GM21526 (cell line): ENCODE measurements around the gene CAMTA1.
A peak's percentile ranks its signal among the peaks of the same experiment; 100 is the strongest.
"Not testable (repeated sequence)": the region's sequence is repeated elsewhere in the genome, so short reads cannot be mapped to it uniquely, and the experiment has no call there.

Source experiments
- ATAC-seq: cut with Tn5 transposase; IDR thresholded peaks from one replicate; pipeline ENCODE4 v1.9.1; 2021; ENCODE audit warnings: moderate library complexity; ENCODE audit not compliant: unreplicated experiment, low FRiP score

Gene CAMTA1

DNA sequence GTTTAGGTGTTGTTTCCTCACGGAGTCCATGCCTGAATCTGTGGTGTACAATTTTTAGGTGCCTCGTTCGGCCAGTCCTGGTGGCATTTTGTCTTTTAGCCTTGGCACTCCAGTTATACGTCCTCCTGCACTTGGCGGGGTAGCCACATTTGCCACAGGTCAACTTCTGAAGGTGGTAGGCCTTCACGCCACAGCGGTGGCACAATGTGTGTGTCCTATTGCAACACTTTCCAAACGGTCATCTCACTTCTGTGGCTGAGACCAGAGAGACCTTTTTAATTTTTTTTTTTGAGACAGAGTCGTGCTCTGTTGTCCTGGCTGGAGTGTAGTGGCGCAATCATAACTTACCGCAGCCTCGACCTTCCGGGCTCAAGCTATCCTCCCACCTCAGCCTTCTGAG is 49.1 kb downstream of the CAMTA1 start:
- no peak for ATAC-seq

DNA sequence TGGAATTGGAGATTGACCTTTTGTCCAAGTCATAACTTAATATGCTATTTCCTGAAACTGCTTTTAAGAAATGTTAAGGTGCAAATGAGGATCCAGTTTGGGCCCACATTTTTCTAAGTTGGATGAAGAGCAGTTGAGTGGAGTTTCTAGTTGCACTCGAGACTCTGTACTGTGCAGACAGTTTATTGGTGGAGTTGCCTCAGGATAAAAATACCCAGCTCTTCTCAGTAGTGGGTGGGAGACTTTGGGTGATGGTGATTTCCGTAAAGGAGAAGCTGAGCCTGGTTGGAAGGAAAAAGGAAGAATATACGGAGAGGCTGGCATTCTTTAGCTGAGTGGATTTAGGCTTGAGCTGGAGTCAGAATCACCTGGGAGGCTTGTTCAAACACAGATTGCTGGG is 49.9 kb downstream of the CAMTA1 start:
- no peak for ATAC-seq

GRCh38 chr1:6842301-6842700 is 57.0 kb downstream of the CAMTA1 start:
- ATAC-seq: no peak

DNA sequence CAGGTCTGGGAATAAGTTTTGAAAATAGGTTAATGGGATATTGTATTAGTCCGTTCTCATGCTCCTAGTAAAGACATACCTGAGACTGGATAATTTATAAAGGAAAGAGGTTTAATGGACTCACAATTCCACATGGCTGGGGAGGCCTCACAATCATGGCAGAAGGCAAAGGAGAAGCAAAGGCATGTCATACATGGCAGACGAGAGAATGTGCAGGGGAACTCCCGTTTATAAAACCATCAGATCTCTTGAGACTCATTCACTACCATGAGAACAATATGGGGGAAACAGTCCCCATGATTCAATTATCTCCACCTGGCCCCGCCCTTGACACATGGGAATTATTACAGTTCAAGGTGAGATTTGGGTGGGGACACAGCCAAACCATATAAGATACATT is 60.5 kb downstream of the CAMTA1 start:
- ATAC-seq: not testable (repeated sequence)

DNA sequence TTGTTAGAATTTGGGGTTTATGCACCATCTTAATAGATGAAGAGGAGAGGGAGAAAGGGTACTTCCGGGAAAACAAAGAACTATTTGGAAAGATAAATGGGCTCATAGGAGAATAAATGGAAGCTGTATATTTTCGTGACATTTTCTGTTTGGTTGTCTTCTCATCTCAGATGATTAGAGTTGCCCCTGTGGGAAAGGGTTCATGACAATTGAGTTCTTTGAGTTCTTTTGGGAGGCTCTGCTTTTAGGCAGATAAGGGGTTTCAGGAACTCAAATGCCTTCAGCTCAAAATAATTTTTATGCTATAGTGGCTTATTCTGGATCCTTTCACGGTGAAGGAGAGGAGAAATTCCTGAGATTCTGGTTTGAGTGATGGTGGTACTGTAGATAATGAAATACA is 63.6 kb downstream of the CAMTA1 start:
- ATAC-seq: no peak

GRCh38 chr1:6850537-6850936 is 65.3 kb downstream of the CAMTA1 start:
- no peak for ATAC-seq

GRCh38 chr1:6852136-6852890 is 67.1 kb downstream of the CAMTA1 start:
- no peak for ATAC-seq

GRCh38 chr1:6854166-6854565 is 68.9 kb downstream of the CAMTA1 start:
- no peak for ATAC-seq

DNA sequence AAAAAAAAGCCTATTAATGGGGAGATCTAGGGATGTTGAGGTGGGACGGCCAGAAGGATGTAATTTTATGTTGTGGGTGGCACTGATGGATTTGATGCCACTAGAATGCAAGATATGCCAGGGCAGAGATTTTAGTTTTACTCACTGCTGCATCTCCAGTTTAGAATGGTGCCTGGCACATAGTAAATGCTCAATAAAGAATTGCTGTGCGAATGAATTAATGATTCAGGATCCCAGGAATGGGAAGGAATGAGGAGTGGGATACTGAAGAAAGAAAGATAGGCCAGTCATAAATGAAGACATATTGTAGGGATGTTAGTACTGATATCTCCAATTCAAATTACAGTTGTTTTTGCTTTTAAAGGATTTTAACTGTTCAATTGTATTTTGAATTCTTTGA is 72.6 kb downstream of the CAMTA1 start:
- ATAC-seq: no peak

DNA sequence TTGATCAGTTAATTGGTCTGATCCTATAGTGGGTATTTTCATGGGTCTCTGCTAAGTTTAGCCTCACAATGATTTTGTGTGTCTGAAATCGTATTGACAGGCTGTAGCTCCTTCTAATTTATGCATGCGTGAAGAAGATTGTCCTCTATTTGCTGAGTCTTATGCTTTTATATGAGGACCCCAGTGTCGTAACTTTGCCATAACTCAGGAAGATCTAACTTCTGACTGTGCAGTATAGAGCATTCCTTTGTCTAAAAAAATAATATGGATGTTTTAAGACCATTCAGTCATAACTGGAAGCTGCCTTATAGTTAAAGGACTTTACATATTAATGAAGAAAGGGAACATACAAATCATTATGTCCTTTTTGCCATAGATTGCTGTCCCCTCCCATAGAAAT is 73.3 kb downstream of the CAMTA1 start:
- no peak for ATAC-seq

GRCh38 chr1:6859415-6860343 is 74.4 kb downstream of the CAMTA1 start:
- ATAC-seq: no peak

GRCh38 chr1:6860401-6860800 is 75.1 kb downstream of the CAMTA1 start:
- no peak for ATAC-seq

- peak; percentile 47 for ATAC-seq
Observed at GRCh38 chr1:6861075-6861724, 75.9 kb downstream of the CAMTA1 start.

- no peak for ATAC-seq
Observed at GRCh38 chr1:6862906-6863305, 77.7 kb downstream of the CAMTA1 start.

- ATAC-seq: no peak
Observed at GRCh38 chr1:6864166-6864565, 78.9 kb downstream of the CAMTA1 start.

DNA sequence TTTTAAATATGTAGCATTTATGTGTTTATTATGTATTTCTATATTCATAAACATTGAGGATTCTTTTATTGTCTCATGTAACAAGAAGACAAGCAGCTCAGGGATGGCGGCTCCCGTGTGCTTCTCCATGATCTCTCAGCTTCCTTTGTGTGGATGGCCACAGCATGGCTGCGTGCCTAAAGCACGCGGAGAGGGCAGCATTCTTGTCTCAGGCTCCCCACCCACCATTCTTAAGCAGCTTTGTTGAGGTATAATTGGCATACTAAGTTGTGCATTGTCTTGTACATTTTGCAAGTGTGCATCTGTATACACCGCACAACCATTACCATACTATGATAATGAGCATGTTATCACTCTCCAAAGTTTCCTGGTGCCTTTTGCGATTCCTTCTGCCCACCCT is 81.6 kb downstream of the CAMTA1 start:
- no peak for ATAC-seq

GRCh38 chr1:6867321-6867720 is 82.1 kb downstream of the CAMTA1 start:
- ATAC-seq: no peak

DNA sequence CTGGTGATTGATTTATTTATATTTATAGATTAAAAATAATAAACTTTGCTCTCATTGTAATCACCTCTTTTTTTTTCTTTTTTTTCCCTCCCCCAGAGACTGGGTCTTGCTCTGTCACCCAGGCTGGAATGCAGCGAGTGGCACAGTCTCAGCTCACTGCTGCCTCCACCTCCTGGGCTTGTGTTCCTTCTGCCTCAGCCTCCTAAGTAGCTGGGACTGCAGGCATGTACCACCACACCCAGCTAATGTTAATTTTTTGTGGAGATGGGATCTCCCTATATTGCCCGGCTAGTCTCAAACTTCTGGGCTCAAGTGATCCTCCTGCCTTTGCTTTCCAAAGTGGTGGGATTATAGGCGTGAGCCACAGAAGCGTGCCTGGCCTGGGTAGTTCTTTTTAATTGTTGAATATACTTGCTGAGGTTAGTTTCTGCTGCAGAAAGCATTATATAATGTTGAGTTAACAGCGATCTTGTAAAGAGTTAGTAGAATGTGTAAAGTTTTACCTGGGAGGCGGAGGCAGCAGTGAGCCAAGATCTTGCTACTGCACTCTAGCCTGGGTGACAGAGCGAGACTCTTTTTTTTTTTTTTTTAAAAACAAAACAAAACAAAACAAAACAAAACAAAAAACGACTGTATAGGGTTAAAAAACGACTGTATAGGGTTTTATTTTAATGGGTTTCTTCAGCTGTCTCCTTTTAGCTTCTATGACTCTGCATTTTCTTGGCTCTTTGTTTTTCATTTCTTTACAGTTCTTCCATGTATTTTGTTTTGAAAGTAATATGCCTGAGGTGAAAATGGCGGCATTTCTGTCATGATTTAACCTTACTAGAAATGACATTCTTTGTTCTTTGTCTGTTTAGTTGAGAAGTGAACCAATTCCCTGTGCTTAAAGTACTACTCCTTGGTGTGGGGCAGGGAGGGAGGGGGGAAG is 82.7 kb downstream of the CAMTA1 start:
- ATAC-seq: no peak

GRCh38 chr1:6868660-6869380 is 83.6 kb downstream of the CAMTA1 start:
- ATAC-seq: no peak

GRCh38 chr1:6869545-6869944 is 84.3 kb downstream of the CAMTA1 start:
- no peak for ATAC-seq
